Activated CD4-positive, alpha-beta T cell treated with anti-CD3 and anti-CD28 coated beads, Interleukin-2, amount 50 U/mL, for 24 hours (primary cell): ENCODE results near the gene SFXN1.
"Not testable (repeated sequence)": the region's sequence is repeated elsewhere in the genome, so short reads cannot be mapped to it uniquely, and the experiment has no call there.

Source experiments
- DNase-seq, 2 donors: peaks; one replicate each; pipeline ENCODE4 v3.0.0-alpha.2; 2020; ENCODE audit warnings: low read depth in 1 of 2, low spot score in 1 of 2

Gene SFXN1

GRCh38 chr5:175493726-175494125, 15.4 kb downstream of the SFXN1 start:
- no peak for DNase-seq

DNA sequence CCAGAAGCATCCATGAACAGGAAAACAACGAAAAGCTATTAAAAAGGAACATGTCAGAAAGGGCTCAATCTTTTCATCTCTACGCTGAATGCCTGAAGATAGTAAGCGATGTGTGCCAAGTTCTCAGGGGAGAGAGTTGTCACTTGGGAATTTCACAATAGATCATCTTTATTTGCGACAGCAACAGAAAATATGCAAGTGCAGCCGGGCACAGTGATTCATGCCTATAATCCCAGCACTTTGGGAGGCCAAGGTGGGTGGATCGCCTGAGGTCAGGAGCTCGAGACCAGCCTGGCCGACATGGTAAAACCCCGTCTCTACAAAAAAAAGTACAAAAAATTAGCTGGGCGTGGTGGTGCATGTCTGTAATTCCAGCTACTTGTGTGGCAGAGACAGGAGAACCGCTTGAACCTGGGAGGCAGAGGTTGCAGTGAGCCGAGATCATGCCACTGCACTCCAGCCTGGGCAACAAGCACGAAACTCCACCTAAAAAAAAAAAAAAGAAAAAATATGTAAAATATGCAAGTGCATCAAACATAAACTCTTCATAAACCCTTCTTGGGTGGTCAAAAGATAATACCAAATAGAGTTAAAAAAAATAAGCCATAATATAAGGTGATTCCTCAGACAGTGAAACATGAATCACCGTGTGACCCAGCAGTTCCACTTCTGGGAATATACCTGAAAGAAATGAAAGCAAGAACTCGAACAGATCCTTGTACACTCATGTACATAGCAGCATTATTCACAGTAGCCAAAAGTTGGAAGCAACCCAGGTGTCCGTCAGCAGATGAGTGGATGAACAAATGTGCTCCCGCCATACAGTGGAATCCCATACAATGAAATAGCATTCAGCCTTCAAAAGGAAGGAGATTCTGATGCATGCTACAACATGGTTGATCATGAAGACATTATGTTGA, 16.2 kb downstream of the SFXN1 start:
- no peak for DNase-seq

DNA sequence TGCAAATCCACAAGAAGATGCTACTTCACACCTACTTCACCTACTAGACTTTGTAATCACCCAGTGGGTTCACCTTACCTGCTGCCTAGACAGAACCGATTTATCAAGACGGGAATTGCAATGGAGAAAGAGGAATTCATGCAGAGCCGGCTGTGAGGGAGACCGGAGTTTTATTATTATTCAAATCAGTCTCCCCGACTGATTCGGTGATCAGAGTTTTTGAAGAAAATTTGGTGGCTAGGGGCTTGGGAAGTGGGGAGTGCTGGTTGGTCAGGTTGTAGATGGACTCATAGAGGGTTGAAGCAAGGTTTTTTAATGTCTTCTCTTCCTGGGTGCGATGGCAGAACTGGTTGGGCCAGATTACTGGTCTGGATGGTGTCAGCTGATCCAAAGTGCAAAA, 23.4 kb downstream of the SFXN1 start:
- no peak for DNase-seq

- DNase-seq = not testable (repeated sequence)
Measured at GRCh38 chr5:175507671-175508070, 29.3 kb downstream of the SFXN1 start.

DNA sequence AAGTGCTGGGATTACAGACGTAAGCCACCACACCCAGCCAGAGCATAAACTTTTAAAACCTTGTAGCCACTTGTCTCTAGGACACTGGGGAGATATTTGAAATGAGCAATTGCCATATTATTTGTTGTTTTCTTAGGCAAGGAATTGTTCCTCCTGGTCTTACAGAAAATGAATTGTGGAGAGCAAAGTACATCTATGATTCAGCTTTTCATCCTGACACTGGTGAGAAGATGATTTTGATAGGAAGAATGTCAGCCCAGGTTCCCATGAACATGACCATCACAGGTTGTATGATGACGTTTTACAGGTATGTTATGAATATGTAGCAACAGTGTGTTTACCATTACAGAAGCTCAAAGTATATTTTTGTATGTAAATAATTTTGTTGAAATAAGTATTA, 30.5 kb downstream of the SFXN1 start:
- DNase-seq = no peak

DNA sequence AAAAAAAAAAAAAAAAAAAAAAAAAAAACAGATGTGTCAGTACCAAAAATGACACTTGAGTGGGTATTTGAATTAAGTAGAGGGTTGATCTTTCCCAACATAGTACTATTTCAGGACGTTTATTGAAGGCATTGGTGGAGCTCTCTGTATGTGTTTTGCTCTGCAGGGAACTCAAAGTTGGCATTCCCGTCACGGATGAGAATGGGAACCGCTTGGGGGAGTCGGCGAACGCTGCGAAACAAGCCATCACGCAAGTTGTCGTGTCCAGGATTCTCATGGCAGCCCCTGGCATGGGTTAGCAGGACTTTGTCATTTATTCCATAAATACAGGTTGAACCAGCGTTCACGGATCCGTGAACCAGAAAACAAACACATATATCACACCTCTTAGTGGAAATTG, 34.9 kb downstream of the SFXN1 start:
- no peak for DNase-seq

GRCh38 chr5:175513726-175514125, 35.4 kb downstream of the SFXN1 start:
- no peak for DNase-seq

- peak in 1 of 2 donors; percentile 40 for DNase-seq
Measured at GRCh38 chr5:175516933-175517823, 38.8 kb downstream of the SFXN1 start.

DNA sequence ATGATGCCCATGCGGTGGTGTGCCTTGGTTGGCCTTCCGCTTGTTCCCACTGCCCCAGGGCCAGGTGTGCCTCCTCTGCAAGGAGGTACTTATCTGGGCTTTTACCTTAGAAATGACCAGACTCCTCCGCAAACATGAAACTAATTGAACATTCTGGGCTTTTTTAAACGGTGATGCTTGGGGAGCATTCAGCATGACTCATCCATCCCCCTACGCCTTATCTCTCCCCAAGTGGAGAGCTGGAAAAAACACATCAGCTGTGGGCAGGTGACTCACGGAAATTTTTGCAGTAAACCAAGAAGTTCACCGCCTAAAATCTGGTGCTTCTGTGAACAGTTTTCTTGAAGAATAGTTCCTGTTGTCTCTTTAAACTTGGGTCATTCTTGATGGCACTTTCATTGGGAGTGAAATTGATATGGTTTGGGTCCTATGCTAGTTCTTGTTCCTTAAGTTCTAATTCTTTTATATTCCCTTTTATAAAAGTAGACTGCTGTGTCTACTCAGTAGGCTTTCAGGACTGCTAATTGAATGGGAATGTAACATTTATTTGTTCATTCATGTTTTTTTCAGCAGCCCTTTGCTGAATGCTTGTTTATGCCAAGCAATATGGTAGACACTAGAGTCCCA, 39.6 kb downstream of the SFXN1 start:
- DNase-seq = peak; percentile 70 to 90

- no peak for DNase-seq
Measured at GRCh38 chr5:175519006-175519405, 40.6 kb downstream of the SFXN1 start.

GRCh38 chr5:175520321-175520720, 42.0 kb downstream of the SFXN1 start:
- peak in 1 of 2 donors; percentile 52 for DNase-seq

DNA sequence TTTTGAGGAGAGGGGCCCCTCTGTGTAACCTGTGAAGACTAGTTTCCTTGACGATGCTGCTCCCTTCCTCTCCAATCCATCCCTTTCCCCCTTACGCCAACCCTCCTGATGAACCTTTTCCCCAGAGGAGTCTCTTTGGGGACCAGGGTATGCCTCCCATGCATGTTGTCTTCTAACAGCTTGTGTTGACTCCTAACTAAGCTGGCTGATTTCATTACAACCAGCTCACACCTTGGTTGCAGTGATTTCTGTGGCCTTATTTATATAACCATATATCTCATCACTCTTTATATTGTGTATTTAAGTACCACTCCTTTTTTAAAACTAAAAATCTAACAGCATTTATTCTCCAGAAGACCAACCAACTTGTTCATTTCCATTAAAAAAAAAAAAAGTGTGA, 42.5 kb downstream of the SFXN1 start:
- no peak for DNase-seq

DNA sequence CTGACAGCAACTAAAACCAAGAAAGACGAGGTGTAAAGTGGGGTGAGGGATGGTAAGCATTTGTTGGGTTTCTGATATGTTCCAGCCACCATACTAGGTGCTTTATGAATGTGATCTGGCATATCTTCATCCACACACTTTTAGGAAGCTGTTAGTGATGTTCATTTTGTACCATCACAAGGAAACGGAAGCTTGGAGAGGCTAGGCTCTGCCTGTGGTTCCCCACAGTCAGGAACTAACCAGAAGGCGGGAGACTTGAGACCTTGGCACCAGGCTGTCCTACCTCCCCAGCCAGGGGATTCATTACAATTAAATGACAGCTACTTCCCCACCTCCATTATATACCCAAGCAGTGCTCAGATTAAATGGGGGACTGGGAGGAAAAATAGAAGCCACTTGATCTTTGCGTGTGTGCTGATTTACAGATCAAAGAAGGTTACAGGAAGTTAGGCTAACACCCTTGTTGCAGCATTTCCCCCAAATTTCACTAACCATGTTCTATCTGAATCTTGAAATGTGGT, 43.0 kb downstream of the SFXN1 start:
- DNase-seq = peak in 1 of 2 donors; percentile 43

- DNase-seq = no peak
Measured at GRCh38 chr5:175523292-175523691, 44.9 kb downstream of the SFXN1 start.

GRCh38 chr5:175524211-175524610, 45.9 kb downstream of the SFXN1 start:
- no peak for DNase-seq

DNA sequence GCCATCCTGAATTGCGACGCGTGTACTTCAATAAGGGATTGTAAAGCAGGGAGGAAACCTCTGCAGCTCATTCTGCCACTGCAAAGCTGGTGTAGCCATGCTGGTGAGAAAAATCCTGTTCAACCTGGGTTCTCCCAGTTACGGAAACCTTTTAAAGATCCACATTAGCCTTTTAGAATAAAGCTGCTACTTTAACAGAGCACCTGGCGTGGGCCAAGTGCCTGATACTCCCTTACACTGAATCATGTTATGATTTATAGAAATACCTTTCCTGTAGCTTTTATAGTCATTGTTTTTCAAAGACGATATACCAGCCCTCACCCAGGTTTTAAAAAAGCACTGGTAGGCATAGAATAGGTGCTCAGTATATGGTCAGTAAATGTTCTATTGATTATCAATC, 48.3 kb downstream of the SFXN1 start:
- no peak for DNase-seq

GRCh38 chr5:175531361-175531760, 53.0 kb downstream of the SFXN1 start:
- no peak for DNase-seq

- DNase-seq = peak; percentile 73 to 81
Measured at GRCh38 chr5:175534070-175534932, 55.9 kb downstream of the SFXN1 start.

GRCh38 chr5:175535331-175535730, 57.0 kb downstream of the SFXN1 start:
- not testable (repeated sequence) for DNase-seq

- no peak for DNase-seq
Measured at GRCh38 chr5:175535796-175536195, 57.4 kb downstream of the SFXN1 start.
